Fibroblast of gingiva (primary cell): ENCODE data around the gene TACC3.

ENCODE experiments used
- DNase-seq: peaks from one replicate; pipeline ENCODE4 v3.0.0-alpha.2; 2011; ENCODE audit warnings: low read depth

TACC3 gene

GRCh38 chr4:1793940-1794808, 72.9 kb downstream of the TACC3 start:
- DNase-seq: no peak
